ENCODE measurements around the gene SH2D3C.
A peak's percentile ranks its signal among the peaks of the same experiment; 100 is the strongest.
"Not testable (repeated sequence)": the region's sequence is repeated elsewhere in the genome, so short reads cannot be mapped to it uniquely, and the experiment has no call there.

SH2D3C gene

DNA sequence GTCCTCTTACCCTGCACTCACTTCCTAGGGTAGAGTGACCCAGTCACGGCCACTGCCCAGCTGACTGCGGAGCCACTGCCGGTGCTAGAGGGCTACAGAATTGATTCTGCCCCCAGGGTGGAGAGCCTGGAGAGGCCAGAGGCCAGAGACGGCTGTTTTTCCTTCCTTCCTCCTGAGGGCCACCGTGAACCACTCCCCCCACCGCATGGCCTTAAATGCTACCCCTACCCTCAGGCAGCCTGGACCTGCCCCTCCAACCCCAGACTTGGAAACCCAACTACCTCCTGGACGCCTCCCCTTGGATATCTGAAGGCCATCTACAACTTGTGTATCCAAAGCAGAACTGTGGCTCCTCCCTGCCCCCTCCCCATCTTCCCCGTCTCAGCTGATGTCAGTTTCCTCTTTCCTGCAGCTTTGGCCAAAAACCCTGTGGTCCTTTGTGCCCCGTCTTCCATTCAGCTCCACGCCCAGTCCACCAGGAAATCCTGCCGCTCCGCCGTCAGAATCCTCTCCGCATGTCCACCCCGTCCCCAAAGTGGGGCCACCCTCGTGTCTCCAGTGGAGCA is 16.3 kb downstream of the SH2D3C start:
- no peak for DNase-seq

DNA sequence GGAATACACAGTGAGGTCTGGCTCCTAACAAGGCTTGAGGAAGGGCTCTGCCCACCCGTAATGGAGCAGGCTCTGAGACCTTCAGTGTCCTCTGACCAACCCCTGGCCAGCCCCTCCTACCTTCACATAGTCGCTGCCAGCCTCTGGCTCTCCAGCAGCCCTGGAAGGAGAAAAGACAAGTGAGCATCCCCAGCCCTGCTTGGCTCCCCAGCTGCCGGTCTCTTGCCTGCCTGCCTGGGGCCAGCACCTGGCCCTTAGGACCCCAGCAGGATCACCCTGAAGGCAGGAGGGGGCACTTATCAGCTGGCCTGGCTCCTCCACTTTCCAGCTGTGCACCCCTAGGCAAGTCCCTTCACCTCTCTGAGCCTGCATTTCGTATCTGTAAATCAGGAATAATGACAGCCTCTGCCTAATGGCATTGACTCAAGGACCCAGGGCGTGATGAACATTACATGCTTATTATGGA is 16.9 kb downstream of the SH2D3C start:
- DNase-seq: no peak

DNA sequence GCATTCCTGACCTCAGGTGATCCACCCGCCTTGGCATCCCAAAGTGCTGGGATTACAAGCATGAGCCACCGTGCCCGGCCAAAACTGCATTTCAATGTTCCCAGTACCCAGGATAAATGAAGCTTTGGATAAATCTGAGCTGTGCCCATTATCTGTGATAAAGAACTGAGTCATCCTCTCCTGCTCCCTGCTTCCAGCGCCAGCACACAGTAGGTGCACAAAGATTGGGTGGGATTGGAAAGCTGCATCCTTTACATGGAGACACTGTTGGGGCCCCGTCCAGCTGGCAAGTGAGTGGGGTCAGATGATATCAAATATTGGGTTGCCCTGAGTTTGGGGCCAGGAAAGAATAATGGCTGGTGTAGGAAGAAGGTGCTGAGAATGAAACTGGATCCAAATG is 17.4 kb downstream of the SH2D3C start:
- no peak for DNase-seq

DNA sequence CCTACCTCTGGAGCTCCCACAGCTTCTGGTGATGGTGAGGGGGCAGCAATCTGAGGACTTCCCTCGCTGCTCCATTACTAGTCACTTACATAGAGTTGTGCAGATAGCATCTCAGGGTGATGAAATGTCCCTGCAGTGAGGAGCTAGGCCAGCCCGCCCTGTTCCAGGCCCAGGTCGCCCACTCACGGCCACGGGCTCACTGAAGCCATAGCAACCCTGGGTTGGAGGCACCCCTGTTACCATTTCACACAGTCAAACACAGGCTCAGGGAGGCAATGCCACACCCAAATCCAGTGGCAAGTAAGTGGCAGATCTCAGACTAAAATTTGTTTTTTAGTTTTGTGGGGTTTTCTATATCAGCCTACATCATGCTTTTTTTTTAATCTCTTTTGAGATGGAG is 19.6 kb downstream of the SH2D3C start:
- DNase-seq: no peak

DNA sequence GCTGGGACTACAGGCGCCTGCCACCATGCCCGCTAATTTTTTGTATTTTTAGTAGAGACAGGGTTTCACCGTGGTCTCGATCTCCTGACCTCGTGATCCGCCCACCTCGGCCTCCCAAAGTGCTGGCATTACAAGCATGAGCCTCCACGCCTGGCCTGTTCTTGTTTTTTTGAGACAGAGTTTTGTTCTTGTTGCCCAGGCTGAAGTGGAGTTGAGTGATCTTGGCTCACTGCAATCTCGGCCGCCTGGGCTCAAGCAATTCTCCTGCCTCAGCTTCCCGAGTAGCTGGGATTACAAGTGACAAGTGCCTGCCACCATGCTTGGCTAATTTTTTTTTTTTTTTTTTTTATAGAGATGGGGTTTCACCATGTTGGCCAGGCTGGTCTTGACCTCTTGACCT is 21.7 kb downstream of the SH2D3C start:
- not testable (repeated sequence) for DNase-seq

DNA sequence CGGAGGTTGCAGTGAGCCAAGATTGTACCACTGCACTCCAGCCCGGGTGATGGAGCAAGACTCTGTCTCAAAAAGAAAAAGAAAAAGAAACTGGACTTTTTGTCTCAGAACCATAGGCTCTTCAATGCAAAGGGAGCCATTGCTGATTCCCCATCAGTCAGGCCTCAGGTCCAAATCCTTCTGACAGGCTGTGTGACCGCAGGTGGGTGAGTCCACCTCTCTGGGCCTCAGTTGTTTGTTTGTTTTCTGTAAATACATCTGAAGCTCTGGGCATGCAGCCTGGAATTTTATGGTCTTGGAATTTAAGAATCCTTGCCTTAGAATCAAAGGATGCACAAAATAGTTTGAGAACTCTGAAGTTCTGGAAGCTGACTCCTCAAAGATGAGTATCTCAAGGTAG is 22.2 kb downstream of the SH2D3C start:
- no peak for DNase-seq

DNA sequence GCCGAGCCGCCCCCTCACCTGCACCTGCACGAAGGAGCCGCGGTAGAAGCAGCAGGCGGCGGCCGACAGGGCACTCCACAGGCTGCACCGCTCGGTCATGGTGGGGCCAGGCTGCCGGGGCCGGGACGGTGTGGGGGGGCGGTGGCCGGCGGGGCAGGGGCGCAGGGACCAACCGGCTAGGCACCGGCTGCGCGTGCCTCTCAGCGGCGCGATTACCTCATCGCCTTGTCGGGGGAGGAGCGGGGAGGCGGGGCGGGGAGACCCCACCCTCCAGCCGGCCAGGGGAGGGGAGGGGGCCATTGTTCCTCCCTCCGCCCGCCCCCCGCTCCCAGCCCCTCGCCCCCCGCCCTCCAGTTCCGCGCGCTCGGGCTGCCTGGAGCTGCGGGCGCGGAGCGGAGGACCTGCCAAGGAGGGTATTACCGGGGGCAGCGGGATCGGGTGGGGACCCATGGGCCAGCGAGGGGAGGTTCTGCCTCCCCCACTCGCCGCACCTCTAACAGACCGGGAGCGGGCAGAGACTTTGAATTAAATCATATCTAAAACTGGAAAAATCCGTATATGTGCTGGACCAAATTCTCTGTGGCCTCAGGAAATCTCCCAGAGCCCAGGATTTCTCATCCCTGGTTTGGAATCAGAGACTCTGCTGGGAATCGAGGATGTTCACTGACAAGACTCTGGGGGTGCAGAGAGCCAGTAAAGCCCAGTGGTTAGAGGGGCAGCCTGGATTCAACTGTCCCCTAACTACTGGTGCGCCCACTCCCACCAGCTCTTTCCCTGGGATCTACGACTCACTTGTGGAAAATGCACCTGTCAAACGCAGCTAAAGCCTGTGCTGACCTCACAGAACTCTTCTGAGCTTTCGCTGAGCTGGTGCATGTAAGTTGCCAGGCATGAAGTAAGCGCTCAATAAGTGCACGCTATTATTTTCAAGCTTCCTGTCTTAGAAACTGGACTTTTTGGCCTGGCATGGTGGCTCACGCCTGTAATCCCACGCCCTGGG is 23.1 kb downstream of the SH2D3C start:
- DNase-seq: no peak

DNA sequence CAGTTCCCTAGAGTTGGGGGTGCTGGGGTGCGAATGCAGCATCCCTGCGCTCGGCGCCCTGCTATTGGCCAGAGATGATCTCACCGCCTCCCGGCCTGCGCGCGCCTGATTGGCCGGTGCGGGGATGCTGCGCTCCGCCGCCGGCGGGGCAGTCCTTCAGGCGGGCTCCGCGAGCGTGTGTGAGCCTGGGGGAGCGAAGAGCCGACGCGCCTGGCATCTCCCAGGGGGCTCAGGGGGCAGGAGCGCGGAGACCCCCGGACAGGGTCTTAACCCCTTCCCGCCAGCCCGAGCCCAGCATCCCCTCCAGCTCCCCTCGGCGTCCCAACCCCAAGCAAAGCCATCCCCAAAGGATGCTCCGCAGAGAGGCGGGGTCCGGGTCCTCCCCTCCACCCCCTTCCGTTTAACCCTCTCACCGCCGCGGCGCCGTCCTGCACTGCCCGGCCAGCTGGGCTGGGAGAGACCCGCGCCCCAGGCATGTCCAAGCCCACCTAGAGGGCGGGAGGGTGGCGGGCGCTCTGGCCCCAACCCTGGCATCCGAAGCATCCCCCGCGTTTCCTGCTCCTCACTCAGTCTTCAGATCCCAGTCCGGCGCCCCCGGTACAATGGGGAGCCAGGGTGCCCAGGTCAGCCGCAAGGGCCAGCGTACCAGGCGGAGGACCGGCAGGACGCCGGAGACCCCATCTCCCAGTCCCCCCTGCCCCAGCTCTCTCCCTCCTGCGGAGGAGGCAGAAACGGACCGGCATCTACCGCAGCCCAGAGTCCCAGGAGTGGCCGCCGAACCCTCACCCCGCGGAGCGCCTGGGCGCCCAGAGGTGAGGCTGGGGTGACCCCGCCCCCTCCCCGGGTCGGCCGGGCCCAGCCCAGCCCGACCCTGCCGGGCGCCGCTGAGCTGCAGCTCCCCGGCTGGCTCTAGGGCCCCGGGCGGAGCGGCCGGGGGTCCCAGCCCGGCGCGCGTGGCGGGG is 24.1 kb downstream of the SH2D3C start:
- DNase-seq: no peak

DNA sequence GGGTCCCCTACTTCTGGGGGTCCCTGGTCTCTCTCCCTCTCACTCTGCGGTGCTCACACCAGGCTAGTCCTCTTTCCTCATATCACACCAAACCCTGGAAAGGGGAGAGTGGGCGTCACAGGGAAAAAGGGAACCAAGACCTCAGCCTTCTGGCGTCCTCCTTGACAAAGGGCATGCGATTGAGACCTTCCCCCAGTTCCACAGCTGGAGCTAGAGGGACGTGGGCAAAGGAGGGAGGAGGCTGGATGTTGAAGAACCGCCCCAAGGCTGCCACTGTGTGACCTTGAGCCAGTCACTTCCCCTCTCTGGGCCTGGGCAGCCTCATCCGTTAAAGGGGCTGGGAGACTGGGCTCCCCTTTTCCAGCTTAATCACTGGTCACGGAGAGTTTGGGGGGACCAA is 24.8 kb downstream of the SH2D3C start:
- no peak for DNase-seq

DNA sequence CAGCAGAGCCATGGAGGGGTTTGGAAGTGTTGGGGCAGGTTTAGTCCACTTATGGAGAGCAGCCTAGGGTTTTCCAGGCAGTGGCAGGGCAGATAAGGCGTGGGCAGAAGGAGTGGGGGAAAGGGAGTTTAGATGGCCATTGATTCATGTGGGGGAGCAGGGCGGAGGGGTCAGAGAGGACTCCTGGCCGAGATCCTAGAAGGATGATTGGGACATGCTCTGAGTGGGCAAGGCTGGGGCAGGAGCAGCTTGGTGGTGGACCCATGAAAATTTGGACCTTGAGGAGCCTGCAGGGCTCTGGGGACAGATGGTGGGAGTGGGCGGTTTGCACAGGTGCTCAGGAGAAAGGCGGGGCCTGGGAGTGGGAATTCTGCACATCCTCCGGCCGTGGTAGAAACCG is 25.3 kb downstream of the SH2D3C start:
- no peak for DNase-seq

DNA sequence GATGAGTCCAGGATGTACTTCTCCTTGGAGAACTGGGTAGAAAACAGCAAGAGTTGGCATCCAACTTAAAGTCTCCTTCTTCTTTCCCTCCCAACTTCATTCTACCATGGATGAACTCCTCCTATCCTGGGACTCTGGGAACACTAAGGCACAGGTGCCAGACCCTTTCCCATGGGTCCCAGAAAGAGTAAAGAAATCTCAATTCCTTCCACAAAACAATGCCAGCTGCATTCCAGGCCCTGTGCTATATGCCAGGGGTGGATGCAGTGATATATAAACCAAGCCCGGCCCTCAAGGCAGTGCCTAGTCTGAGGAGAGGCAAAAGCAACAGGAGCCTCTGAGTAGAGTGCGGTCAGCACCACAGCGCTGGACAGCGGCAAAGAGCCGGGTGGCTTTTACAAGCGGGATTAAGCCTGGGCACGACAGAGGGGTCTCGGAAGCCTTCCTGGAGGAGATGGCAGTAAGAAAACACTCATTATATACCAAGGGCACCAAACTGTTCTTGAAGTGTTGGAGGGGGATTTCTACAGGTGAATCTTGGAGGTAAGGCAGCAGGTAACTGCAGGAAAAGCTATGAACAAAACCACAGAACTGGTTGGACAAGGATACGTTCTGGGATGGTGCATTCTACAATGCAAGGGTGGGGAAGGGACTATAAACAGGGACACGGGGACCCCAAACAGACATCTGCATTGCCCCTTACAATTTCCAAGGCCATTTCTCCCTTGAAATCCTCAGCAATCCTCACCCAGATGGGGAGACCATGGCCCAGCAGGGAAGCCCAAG is 27.0 kb downstream of the SH2D3C start:
- no peak for DNase-seq

DNA sequence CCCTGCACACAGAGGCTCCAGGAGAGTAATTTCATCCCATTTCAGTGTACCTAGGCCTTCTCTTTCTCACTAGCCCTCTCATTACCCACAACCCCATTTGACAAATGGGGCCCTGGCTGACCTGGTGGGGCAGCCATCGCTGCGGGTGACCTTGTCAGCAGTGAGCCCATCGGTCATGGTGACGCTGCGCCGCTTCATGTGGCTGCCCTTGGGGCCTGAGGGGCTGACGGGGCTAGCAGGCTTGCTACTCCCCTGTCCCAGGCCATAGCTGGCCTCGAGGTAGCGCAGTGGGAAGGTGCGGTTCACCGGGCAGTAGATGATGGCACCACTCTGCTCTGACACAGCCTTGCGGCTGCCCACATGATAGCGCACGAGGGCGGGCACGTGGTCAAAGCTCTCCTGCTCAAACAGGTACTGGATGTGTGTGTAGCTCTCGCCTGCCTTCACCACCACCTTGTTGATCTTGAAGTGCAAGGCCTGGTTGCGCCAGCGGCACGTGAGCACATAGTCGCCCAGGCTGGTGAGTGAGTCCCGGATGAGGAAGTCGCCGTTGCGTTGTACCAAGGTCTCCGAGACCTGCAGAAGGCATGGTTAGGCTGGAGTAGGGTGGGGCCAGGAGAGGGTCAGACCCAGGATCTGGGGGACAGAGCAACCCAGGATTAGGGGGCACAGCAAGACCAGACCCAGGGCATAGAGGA is 29.2 kb downstream of the SH2D3C start:
- DNase-seq: no peak

DNA sequence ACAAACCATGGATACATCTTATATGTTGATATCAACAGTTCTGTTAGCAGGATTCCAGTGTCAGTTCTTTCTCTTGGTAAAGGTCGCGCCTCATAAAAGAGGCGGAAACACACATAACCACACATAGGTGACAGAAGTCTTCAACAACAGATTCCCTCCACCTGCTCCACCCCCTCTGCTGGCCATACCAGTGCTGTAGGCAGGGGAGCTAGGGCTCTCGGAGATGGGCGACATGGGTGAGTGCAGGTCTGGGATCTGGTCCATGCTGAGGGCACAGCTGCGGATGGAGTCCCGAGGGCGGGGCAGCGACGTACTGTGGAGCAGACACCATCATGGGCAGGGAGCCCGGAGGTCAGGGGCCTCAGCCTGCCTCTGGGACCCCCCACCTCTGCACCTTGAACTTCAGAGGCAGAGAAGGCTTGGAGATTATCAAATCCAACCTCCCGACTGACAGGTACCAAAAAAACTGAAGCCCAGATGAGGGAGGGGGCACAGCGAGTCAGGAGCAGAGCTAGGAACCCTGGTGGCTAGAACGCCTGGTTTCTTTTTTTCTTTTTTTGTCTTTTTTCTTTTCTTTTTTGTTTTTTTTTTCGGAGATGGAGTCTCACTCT is 31.4 kb downstream of the SH2D3C start:
- peak in 1 of 2 experiments; percentile 17 for DNase-seq

DNA sequence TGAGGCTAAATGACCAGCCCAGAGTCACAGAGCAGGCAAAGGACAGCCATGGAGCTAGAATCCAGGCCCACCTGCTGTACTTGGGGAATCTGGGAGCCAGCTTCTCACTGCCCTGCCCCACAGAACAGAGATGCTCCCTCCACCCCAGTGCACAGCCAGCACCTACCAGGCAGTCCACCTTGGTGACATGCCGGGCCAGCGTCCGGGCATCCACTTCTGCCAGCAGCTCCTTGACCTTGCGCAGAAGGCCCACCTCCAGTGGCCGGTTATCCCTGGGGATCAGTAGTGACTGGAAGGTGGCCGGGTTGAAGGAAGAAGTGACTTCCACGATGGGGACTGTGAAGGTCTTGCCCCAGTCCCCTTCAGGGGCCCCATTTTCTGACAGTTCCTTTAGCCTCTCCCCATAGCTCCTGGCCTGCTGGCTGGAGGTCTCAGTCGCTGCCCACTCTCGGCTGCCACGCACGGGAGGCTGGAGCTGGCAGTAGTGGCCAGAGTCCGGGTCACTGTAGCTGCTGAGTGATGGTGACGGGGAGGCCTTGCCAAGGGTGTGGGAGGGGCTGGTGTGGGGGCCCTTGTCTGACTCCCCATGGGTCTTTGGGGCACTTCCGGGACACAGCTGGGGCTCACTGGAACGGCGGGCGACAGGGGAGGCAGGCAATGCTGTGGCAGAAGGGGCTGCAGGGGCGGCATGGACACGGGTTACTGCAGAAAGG is 33.9 kb downstream of the SH2D3C start:
- no peak for DNase-seq

DNA sequence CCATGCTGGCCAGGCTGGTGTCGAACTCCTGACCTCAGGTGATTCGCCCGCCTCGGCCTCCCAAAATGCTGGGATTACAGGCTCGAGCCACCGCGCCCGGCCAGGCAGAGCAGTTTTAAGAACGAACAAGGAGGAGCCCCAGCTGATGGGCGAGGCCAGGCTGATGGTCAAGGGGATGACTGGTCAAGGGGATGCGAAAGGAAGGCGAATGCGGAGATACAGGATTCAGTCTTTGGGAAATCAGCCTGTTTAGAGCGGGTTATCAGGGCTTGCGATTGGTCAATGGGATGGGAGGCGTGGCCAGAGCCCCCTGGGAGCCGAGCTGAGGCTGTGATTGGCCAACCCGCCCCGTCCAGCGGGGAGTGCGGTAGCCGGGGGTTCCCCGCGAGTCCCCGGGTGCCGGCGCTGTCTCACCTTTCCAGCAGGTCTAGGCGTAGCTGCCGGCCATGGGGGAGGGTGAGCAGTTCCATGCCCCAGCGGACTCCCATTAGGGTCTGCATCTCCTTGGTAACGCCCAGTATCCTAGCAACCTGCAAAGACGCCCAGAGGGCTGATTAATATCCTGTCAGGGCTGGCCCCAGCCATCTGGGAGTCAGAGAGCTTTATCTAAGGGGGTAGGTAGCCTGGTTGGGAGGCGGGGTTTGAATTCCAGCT is 35.9 kb downstream of the SH2D3C start:
- DNase-seq: no peak

DNA sequence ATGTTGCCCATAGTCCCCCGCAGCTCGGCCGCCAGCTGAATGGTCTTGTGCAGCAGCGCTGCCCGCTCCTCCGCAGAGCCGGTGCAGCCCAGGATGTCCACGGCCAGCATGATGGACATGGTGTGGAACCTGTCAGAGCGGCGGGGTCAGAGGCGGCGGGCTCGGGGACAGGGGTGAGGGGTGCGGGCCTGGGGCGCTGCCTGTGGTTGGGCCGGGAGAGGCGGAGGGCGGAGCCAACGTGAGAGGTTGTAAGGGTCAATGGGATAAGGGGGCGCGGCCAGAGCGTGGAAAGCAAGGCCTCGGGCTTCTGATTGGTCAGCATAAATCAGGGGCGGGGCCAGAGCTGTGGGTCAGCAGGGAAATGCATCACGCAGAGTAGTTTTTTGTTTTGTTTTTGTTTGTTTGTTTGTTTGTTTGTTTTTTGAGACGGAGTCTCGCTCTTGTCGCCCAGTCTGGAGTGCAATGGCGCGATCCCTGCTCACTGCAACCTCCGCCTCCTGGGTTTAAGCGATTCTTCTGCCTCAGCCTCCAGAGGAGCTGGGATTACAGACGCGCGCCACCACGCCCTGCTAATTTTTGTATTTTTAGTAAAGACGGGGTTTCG is 36.5 kb downstream of the SH2D3C start:
- no peak for DNase-seq

DNA sequence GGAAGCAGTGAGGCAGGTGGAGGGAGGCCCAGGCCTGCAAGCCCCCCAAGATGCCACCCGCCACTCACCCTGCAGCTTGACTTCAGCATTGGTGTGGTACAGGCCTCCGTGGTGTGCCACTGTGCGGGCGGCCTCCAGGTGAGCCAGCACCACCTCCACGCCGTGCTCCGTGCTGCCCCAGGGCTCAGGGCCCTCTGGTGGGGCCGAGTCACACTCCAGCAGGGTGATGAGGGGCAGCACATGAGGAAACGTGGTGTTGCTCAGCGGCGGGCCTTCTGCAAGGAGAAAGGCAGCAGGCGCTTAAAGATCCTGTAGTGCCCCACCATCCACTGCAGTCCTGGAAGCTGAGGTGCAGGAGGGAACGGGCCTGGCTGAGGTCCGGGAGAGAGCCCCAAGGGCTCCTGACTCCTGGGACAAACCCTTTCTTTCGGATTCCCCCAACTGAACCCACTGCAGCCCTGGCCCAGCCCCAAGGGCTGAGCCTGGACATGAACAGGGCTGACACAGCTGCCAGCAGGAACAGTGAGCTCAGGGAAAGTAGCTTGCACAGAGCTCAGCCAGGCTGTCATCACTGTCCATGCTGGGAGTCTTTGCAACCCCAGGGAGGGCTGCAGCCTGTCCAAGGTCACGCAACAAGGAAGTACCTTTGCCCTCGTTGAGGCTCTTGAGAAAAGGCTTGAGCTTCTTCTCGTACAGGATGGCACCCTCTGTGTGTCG is 38.7 kb downstream of the SH2D3C start:
- no peak for DNase-seq

DNA sequence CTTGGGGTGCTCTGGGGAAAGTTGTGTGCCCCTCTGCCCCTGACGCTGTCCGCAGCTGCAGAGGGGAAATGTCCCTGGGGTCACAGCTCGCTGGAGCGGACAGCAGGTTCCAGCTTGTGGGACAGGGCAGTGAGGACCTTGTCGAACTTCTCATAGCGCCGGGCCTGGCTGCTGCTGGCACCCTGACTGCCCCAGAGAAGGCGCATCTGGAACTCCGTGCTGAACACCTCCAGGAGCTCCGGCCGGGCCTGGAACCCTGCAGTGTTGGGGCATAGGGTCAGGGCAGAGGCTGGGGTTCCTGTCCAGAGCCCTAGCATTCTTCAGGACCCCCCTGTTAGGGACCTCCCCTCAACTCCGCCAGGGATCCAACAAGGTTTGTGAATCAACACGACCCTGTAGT is 39.8 kb downstream of the SH2D3C start:
- no peak for DNase-seq
